ENCODE results near the gene SUSD1.

GRCh38 chr9:112097712-112098688 lies 77.1 kb downstream of the SUSD1 start:
- TF ChIP-seq CTCF (IDR thresholded peaks at IDR 0.05; ENCODE audit: insufficient read depth, low read length, poor library complexity, severe bottlenecking) (peak; percentile 74), EZH2phosphoT487 (conservative IDR thresholded peaks at IDR 0.05; ENCODE audit: low read length) (no peak)

All from SU-DHL-6 (cell line).